ENCODE results near the gene DLST. TPM values are rescaled to one million over a fixed set of nuclear protein-coding genes. Genes with fewer than 3 reads are reported as not detected.
A peak's percentile ranks its signal among the peaks of the same experiment; 100 is the strongest.

Gene DLST
- total RNA-seq, 1 donor from 2014 or later = 58.6 TPM

- DNase-seq (ENCODE audit: low read depth) = no peak
- H3K4me3 ChIP-seq (ENCODE audit: low read depth, low read length) = no peak overlapping the region
- TF ChIP-seq CTCF (conservative IDR thresholded peaks at IDR 0.05; ENCODE audit: low read depth, low read length) = no peak
Measured at GRCh38 chr14:74859757-74860552, 21.8 kb upstream of the DLST start.

DNA sequence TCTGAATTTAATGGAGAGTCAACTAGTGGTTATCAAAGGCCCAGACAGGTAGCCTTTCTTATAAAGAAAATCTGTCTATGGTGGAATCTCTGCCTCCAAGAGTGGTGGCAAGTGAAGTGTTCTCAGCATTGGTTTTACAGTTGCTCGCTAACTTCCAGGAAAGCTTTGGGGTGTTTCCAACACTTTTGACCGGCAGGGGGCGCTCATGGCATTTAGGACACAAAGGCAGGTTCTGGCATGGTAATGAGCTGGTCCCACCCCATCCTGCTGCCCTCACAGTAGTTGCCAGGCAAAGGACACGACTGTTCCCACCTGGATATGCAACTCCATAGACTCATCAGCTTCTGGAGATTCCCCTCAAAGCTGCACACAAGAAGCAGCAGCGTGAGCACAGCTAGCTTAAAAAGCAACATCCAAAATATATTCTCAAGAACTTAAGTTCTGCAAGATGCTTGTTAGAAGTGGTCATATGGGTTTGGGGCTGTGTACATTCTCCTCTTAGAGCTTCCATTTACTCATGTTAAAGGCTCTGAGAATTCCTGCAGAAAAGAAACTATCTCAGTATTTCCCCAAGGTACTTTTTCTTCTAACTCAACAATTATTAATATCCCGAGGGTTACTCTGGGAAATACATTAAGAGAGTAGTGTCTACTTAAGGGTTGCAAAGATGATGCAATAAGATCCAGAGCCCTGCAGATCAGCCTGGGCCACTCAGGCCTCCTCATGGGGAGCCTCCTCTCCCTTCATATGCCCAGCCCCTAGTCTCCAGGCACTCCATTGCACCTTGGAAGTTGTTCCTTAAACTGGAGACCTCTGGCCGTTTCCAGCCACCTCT, 20.6 kb upstream of the DLST start:
- no peak overlapping the region for H3K4me3 ChIP-seq (ENCODE audit: low read depth, low read length)
- peak; percentile 92 for TF ChIP-seq CTCF (conservative IDR thresholded peaks at IDR 0.05; ENCODE audit: low read depth, low read length)
- DNase-seq (ENCODE audit: low read depth) = no peak

DNA sequence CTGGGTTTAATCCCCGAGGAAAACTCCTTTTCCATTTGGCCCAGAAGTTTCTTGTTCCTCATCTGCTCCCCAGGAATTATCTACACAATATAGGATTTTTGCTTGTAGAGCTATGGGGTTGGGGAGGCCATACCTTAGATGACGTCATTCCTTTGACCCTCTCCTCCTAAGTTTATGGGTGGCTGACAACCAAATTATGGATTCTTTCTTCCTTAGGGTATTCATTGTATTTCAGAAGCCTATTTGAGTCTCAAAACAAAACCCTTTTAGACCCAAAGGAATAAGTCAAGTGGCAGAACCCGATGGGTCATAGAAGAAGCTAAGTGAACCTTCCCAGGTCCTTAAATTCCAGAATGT, 20.0 kb upstream of the DLST start:
- no peak overlapping the region for H3K4me3 ChIP-seq (ENCODE audit: low read depth, low read length)
- DNase-seq (ENCODE audit: low read depth) = no peak
- TF ChIP-seq CTCF (conservative IDR thresholded peaks at IDR 0.05; ENCODE audit: low read depth, low read length) = no peak

DNA sequence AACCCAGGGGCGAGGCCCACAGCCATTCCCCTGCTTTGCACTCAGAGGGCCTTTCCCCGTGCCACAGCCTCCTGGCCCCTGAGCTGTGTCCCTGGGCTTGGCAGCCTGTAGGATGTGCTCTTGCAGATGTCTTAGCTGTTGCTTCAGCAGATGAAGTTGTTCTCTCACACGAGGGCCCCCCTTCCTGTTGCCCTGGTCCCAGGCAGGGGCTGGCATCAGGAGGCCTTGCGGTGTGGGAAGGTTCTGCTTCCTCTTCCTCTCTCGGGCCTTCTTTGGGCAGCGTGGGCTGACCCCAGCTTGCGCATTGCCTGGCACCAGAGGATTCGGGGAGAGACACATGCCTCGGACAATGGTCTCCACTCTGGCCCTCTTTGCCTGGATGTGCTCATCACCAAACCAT, 18.4 kb upstream of the DLST start:
- TF ChIP-seq CTCF (conservative IDR thresholded peaks at IDR 0.05; ENCODE audit: low read depth, low read length) = no peak
- H3K4me3 ChIP-seq (ENCODE audit: low read depth, low read length) = no peak overlapping the region

DNA sequence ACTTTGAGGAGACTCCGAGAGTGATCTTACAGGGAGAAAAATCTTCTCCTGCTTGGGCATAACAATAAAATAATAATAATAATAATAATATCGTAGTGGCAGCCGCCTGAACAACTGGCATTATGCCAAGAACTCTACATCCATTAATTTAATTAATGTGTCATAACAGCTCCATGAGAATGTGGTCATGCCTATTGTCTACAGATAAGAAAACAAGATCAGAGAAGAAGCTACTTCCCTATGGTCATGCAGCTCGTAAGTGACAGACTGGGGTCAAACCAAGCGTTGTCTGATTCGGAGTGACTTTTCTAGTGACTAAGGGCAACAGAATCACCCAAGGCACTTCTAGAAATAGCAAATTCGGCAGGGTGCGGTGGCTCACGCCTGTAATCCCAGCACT, 17.5 kb upstream of the DLST start:
- no peak for TF ChIP-seq CTCF (conservative IDR thresholded peaks at IDR 0.05; ENCODE audit: low read depth, low read length)
- H3K4me3 ChIP-seq (ENCODE audit: low read depth, low read length) = no peak overlapping the region
- no peak for DNase-seq (ENCODE audit: low read depth)

More for the DNA sequence above, 18.4 kb upstream of the DLST start:
- DNase-seq (ENCODE audit: low read depth) = no peak

- no peak for TF ChIP-seq CTCF (conservative IDR thresholded peaks at IDR 0.05; ENCODE audit: low read depth, low read length)
- H3K4me3 ChIP-seq (ENCODE audit: low read depth, low read length) = no peak overlapping the region
- DNase-seq (ENCODE audit: low read depth) = no peak
Measured at GRCh38 chr14:74865156-74865555, 16.6 kb upstream of the DLST start.
